Endothelial cell of umbilical vein (primary cell): ENCODE data around the gene C19orf44.

ENCODE experiments used
- CTCF ChIP-seq, 2 donors: IDR thresholded peaks; 1 replicate in 1 of 2; 2 replicates in 1 of 2; pipeline ENCODE4 v1.5.1; 2011; ENCODE audit warnings: low read length in 2 of 2, mild to moderate bottlenecking in 2 of 2, moderate library complexity in 2 of 2, control low read depth in 1 of 2, inconsistent platforms in 1 of 2, low read depth in 1 of 2; ENCODE audit not compliant: insufficient read depth in 1 of 2; ENCODE audit errors: extremely low read depth in 1 of 2
- EZH2 ChIP-seq: IDR thresholded peaks from 2 replicates; pipeline ENCODE4 v1.6.1; 2012; ENCODE audit warnings: borderline replicate concordance, low read depth, mild to moderate bottlenecking, moderate library complexity, low read length, inconsistent platforms; ENCODE audit not compliant: severe bottlenecking
- MAX ChIP-seq: IDR thresholded peaks from 2 replicates; pipeline ENCODE4 v1.6.1; 2011; ENCODE audit not compliant: insufficient read depth, insufficient read length
- MYC ChIP-seq: IDR thresholded peaks from one replicate; pipeline ENCODE4 v1.6.1; 2011; ENCODE audit warnings: mild to moderate bottlenecking, low read depth, low read length
- POLR2A ChIP-seq: IDR thresholded peaks from 2 replicates; pipeline ENCODE4 v1.6.1; 2012; ENCODE audit warnings: low read depth, mild to moderate bottlenecking, control low read depth, low read length

GRCh38 chr19:16548956-16549355 lies 52.8 kb downstream of the C19orf44 start:
- TF ChIP-seq MAX: no peak
- TF ChIP-seq POLR2A: no peak
- no peak for TF ChIP-seq CTCF (IDR thresholded peaks at IDR 0.05; ENCODE audit: extremely low read depth in 1 of 2, insufficient read depth in 1 of 2, low read depth in 1 of 2, low read length in 2 of 2)
- TF ChIP-seq MYC: no peak
- TF ChIP-seq EZH2: no peak
